ENCODE data around the gene NEK10. TPM values are rescaled to one million over a fixed set of nuclear protein-coding genes. Genes with fewer than 3 reads are reported as not detected.

The NEK10 gene
- total and polyA plus RNA-seq, 2 donors (not counting 3 experiments of a cell fraction or from before 2014, with no cell fraction given): 0.32 to 5.0 TPM

- no peak overlapping the region for H2AFZ ChIP-seq (ENCODE audit: low read depth, low read length)
- no peak for TF ChIP-seq MAX (IDR thresholded peaks at IDR 0.05; ENCODE audit: insufficient read depth, insufficient read length)
- TF ChIP-seq GATA2 (IDR thresholded peaks at IDR 0.05; ENCODE audit: insufficient read depth, insufficient read length, low read depth, low read length): no peak
- TF ChIP-seq FOS (IDR thresholded peaks at IDR 0.05; ENCODE audit: borderline replicate concordance, insufficient read depth, low read length): no peak
- no peak for TF ChIP-seq JUN (IDR thresholded peaks at IDR 0.05; ENCODE audit: borderline replicate concordance, insufficient read depth, insufficient read length, low read depth)
- no peak for TF ChIP-seq POLR2AphosphoS5 (IDR thresholded peaks at IDR 0.05; ENCODE audit: insufficient read depth, low read depth, low read length)
- no peak for TF ChIP-seq MYC (IDR thresholded peaks at IDR 0.05; ENCODE audit: low read depth, low read length)
- no peak for TF ChIP-seq CTCF (IDR thresholded peaks at IDR 0.05; ENCODE audit: extremely low read depth in 1 of 2, insufficient read depth in 1 of 2, low read depth in 1 of 2, low read length in 2 of 2)
- no peak for TF ChIP-seq POLR2A (IDR thresholded peaks at IDR 0.05; ENCODE audit: low read depth, low read length)
- TF ChIP-seq EZH2 (IDR thresholded peaks at IDR 0.05; ENCODE audit: borderline replicate concordance, low read depth, low read length, severe bottlenecking): no peak
Measured at GRCh38 chr3:27209617-27210264, 159.4 kb downstream of the NEK10 start.

More at GRCh38 chr3:27209617-27210264, 159.4 kb downstream of the NEK10 start:
- H3K9me3 ChIP-seq (replicated peaks; ENCODE audit: control insufficient read depth, insufficient read depth, low read length): no peaks in the 10 kb centered on the region
- DNase-seq (ENCODE audit: low read depth, low spot score): no peak
- no peaks in the 10 kb centered on the region for H3K36me3 ChIP-seq (ENCODE audit: control insufficient read depth in 2 of 2, extremely low read depth in 1 of 2, insufficient read depth in 2 of 2, low read length in 2 of 2)
- H3K4me1 ChIP-seq (ENCODE audit: control insufficient read depth, extremely low read depth, insufficient read depth, low read length): no peaks in the 10 kb centered on the region
- H3K27ac ChIP-seq (ENCODE audit: insufficient read depth, low read depth, low read length): no peak overlapping the region
- no TSS peak for BruUV-seq (replicated peaks)
- no peaks in the 10 kb centered on the region for H3K27me3 ChIP-seq (ENCODE audit: control insufficient read depth in 2 of 2, insufficient read depth in 2 of 2, low read length in 2 of 2)
- H3K9me1 ChIP-seq (replicated peaks; ENCODE audit: control insufficient read depth, extremely low read depth, insufficient read depth, low read length): no peaks in the 10 kb centered on the region
- no peak overlapping the region for H3K9ac ChIP-seq (replicated peaks; ENCODE audit: extremely low read depth, insufficient read depth, low read length)
- no peak overlapping the region for H3K4me3 ChIP-seq (replicated peaks in 1 of 3; ENCODE audit: insufficient read depth in 1 of 3, low read depth in 1 of 3, low read length in 3 of 3)
- ChIA-PET CTCF (interaction anchor here (1.4 kb wide), 1 partner anchor 9 kb away, joined by 3 read pairs; no protein-coding TSS in a partner anchor), POLR2A (no interaction called here)
- dilution Hi-C loops (cut with MboI; ENCODE audit: extremely low pct_ligation_motif_present, low sequenced_read_pairs) (no loop called here), intact Hi-C loops (cut with micrococcal nuclease) (no loop called here)
- no peaks in the 10 kb centered on the region for H3K79me2 ChIP-seq (ENCODE audit: control insufficient read depth, insufficient read depth, low read length)
- no peaks in the 10 kb centered on the region for H4K20me1 ChIP-seq (replicated peaks; ENCODE audit: control insufficient read depth, extremely low read depth, insufficient read depth, low read length)
- no peak overlapping the region for H3K4me2 ChIP-seq (ENCODE audit: insufficient read depth, low read length)
- no peak for FAIRE-seq
